Measurements from ENCODE around the gene GRIN3A. TPM values are rescaled to one million over a fixed set of nuclear protein-coding genes. Genes with fewer than 3 reads are reported as not detected.
"Not testable (repeated sequence)": the region's sequence is repeated elsewhere in the genome, so short reads cannot be mapped to it uniquely, and the experiment has no call there.

Gene GRIN3A
- total RNA-seq, 2 experiments from 2014 or later, result not detected

- no peak overlapping the region for H3K27ac Mint-ChIP-seq
- no peaks in the 10 kb centered on the region for H3K27me3 Mint-ChIP-seq
- POLR2A ChIA-PET, result no interaction called here
- peaks cover 19% of the 10 kb centered on the region for H3K4me1 Mint-ChIP-seq (ENCODE audit: low read depth)
- no peak overlapping the region for H3K4me3 Mint-ChIP-seq
- DNase-seq, result no peak
- H3K36me3 Mint-ChIP-seq (ENCODE audit: low read depth), result peaks cover 78% of the 10 kb centered on the region
- CTCF ChIA-PET, result interaction anchor here (1.6 kb wide), 1 partner anchor 12 kb away, joined by 3 read pairs; no protein-coding TSS in a partner anchor
- no peak for TF ChIP-seq CTCF (IDR thresholded peaks at IDR 0.05)
- no peak for ATAC-seq
- H3K9me3 Mint-ChIP-seq, result peaks cover 12% of the 10 kb centered on the region
- intact Hi-C loops (cut with micrococcal nuclease), result no loop called here
These were observed 176.7 kb downstream of the GRIN3A start for GRCh38 chr9:101561740-101562139.

DNA sequence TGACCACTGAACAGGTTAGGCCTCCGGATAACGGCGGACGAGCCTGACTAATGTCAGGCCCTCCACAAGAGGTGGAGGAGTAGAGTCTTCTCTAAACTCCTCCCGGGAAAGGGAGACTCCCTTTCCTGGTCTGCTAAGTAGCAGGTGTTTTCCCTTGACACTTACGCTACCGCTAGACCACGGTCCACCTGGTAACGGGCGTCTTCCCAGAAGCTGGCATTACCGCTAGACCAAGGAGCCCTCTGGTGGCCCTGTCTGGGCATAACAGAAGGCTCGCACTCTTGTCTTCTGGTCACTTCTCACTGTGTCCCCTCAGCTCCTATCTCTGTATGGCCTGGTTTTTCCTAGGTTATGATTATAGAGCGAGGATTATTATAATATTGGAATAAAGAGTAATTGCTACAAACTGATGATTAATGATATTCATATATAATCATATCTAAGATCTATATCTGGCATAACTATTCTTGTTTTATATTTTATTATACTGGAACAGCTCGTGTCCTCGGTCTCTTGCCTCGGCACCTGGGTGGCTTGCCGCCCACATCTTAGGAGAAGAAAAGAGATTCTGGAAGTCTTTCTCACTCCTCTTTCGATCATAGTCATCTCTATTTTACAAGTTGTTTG lies 188.9 kb downstream of the GRIN3A start:
- H3K4me1 Mint-ChIP-seq (ENCODE audit: low read depth); H3K27ac Mint-ChIP-seq; ATAC-seq; H3K27me3 Mint-ChIP-seq; intact Hi-C loops (cut with micrococcal nuclease); CTCF ChIA-PET; DNase-seq; H3K4me3 Mint-ChIP-seq; H3K9me3 Mint-ChIP-seq: not testable (repeated sequence)
- TF ChIP-seq CTCF (IDR thresholded peaks at IDR 0.05), result peak; percentile 28
- H3K36me3 Mint-ChIP-seq (ENCODE audit: low read depth), result peaks cover 70% of the 10 kb centered on the region
- POLR2A ChIA-PET, result interaction anchor here (0.6 kb wide), 1 partner anchor 9 kb away, joined by 3 read pairs; no protein-coding TSS in a partner anchor

DNA sequence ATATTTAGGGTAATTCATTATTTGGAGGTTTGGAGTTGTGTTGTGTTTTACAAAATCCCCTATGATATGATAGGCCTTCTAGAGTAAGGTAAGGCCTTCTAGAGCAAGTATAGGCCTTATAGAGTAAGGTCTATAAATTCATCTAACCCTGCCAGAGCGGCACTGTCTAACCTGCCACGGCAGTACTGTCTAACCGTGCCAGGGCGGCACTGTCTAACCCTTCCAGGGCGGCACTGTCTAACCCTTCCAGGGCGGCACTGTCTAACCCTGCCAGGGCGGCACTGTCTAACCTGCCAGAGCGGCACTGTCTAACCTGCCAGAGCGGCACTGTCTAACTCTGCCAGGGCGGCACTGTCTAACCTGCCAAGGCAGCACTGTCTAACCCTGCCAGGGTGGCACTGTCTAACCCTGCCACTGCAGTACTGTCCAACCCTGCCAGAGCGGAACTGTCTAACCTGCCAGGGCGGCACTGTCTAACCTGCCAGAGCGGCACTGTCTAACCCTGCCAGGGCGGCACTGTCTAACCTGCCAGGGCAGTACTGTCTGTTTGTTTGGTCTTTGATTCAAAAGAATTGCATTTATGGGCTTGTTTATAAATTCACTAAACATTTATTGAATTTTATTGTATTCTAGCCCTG lies 195.2 kb downstream of the GRIN3A start:
- TF ChIP-seq CTCF (IDR thresholded peaks at IDR 0.05), result no peak
- Mint-ChIP-seq H3K27ac (no peak overlapping the region), H3K4me1 (ENCODE audit: low read depth) (no peaks in the 10 kb centered on the region), H3K36me3 (ENCODE audit: low read depth) (peaks cover 33% of the 10 kb centered on the region), H3K27me3 (no peaks in the 10 kb centered on the region), H3K4me3 (no peak overlapping the region), H3K9me3 (no peaks in the 10 kb centered on the region)
- ChIA-PET CTCF (no interaction called here), POLR2A (interaction anchor here (1.3 kb wide), 1 partner anchor 10 kb away, joined by 5 read pairs; the partner anchor contains the start of gene RNF20)
- intact Hi-C loops (cut with micrococcal nuclease), result no loop called here
- ATAC-seq, result no peak
- DNase-seq, result no peak

GRCh38 chr9:101540069-101540468 lies 198.4 kb downstream of the GRIN3A start:
- Mint-ChIP-seq H3K27ac (no peak overlapping the region), H3K27me3 (no peaks in the 10 kb centered on the region), H3K4me1 (ENCODE audit: low read depth) (peaks cover 11% of the 10 kb centered on the region), H3K9me3 (no peaks in the 10 kb centered on the region), H3K36me3 (ENCODE audit: low read depth) (peaks cover 24% of the 10 kb centered on the region), H3K4me3 (no peak overlapping the region)
- DNase-seq, result no peak
- CTCF ChIA-PET, result interaction anchor here (0.8 to 0.9 kb wide), 2 partner anchors 10 to 47 kb away, joined by 3 read pairs; no protein-coding TSS in a partner anchor
- ATAC-seq, result no peak
- no peak for TF ChIP-seq CTCF (IDR thresholded peaks at IDR 0.05)
- POLR2A ChIA-PET, result no interaction called here
- intact Hi-C loops (cut with micrococcal nuclease), result no loop called here

- Mint-ChIP-seq H3K27ac (no peak overlapping the region), H3K4me3 (no peak overlapping the region), H3K9me3 (no peaks in the 10 kb centered on the region), H3K27me3 (no peaks in the 10 kb centered on the region), H3K36me3 (ENCODE audit: low read depth) (peaks cover 17% of the 10 kb centered on the region), H3K4me1 (ENCODE audit: low read depth) (peaks cover 11% of the 10 kb centered on the region)
- peak; percentile 47 for DNase-seq
- TF ChIP-seq CTCF (IDR thresholded peaks at IDR 0.05), result no peak
- no peak for ATAC-seq
- CTCF ChIA-PET, result interaction anchor here (1.0 to 1.8 kb wide), 4 partner anchors 7 to 79 kb away, joined by 3 to 5 read pairs (median 4); no protein-coding TSS in a partner anchor
- POLR2A ChIA-PET, result interaction anchor here (0.6 to 0.9 kb wide), 2 partner anchors 33 to 138 kb away, joined by 3 read pairs; no protein-coding TSS in a partner anchor
- intact Hi-C loops (cut with micrococcal nuclease), result no loop called here
These were observed 201.5 kb downstream of the GRIN3A start for GRCh38 chr9:101536938-101537337.
